CD4-positive, CD25-positive, alpha-beta regulatory T cell (primary cell): ENCODE measurements around the gene PLEKHG4B. TPM values are rescaled to one million over a fixed set of nuclear protein-coding genes. Genes with fewer than 3 reads are reported as not detected.
"Not testable (repeated sequence)": the region's sequence is repeated elsewhere in the genome, so short reads cannot be mapped to it uniquely, and the experiment has no call there.

ENCODE experiments used
- ATAC-seq, 2 donors: fragments of 150-1000 bp; cut with Tn5 transposase; one replicate each; pipeline ENCODE4 v1.10.0; 2021; ENCODE audit warnings: low read depth in 2 of 2, moderate number of reproducible peaks in 2 of 2, moderate library complexity in 1 of 2
- DNase-seq, 3 donors: peaks; one replicate each; pipeline versions ENCODE4 v3.0.0 to v3.0.0-alpha.2; 2012 to 2022; ENCODE audit warnings: mixed read lengths in 1 of 3
- H3K27ac ChIP-seq: one replicate; pipeline ENCODE4 v1.7.0; 2013; ENCODE audit warnings: mild to moderate bottlenecking, low read length; ENCODE audit not compliant: insufficient read depth, poor library complexity, severe bottlenecking
- H3K27me3 ChIP-seq: one replicate; pipeline ENCODE4 v1.7.0; 2013; ENCODE audit warnings: low read length; ENCODE audit not compliant: control insufficient read depth, insufficient read depth
- H3K36me3 ChIP-seq: one replicate; pipeline ENCODE4 v1.7.0; 2013; ENCODE audit warnings: mild to moderate bottlenecking, low read length, moderate library complexity; ENCODE audit not compliant: control insufficient read depth, insufficient read depth
- H3K4me1 ChIP-seq: 2 replicates; pipeline ENCODE4 v1.7.0; 2013; ENCODE audit warnings: mild to moderate bottlenecking, low read length; ENCODE audit not compliant: insufficient read depth, control insufficient read depth, poor library complexity, severe bottlenecking
- H3K4me3 ChIP-seq: one replicate; pipeline ENCODE4 v1.7.0; 2013; ENCODE audit warnings: low read depth, mild to moderate bottlenecking, low read length, moderate library complexity
- H3K9me3 ChIP-seq, 2 experiments: 1 replicate in 1 of 2; 2 replicates in 1 of 2; pipeline ENCODE4 v1.7.0; 2013; ENCODE audit warnings: low read length in 2 of 2, mild to moderate bottlenecking in 1 of 2, moderate library complexity in 1 of 2; ENCODE audit not compliant: control insufficient read depth in 2 of 2
- H3K27ac Mint-ChIP-seq, 3 donors: one replicate each; pipeline ENCODE4 v1.8.0; 2020 to 2022; ENCODE audit warnings: mild to moderate bottlenecking in 3 of 3, mixed read lengths in 3 of 3, moderate library complexity in 2 of 3
- H3K27me3 Mint-ChIP-seq: one replicate; pipeline ENCODE4 v1.8.0; 2022; ENCODE audit warnings: mild to moderate bottlenecking, mixed read lengths
- H3K36me3 Mint-ChIP-seq: one replicate; pipeline ENCODE4 v1.8.0; 2020; ENCODE audit warnings: mixed read lengths
- H3K4me1 Mint-ChIP-seq, 4 donors: one replicate each; pipeline ENCODE4 v1.8.0; 2020 to 2022; ENCODE audit warnings: mixed read lengths in 4 of 4, mild to moderate bottlenecking in 1 of 4
- H3K4me3 Mint-ChIP-seq, 4 donors: one replicate each; pipeline ENCODE4 v1.8.0; 2020 to 2022; ENCODE audit warnings: mild to moderate bottlenecking in 4 of 4, mixed read lengths in 4 of 4, moderate library complexity in 3 of 4
- H3K9me3 Mint-ChIP-seq, 7 donors: one replicate each; pipeline ENCODE4 v1.8.0; 2020 to 2022; ENCODE audit warnings: mixed read lengths in 7 of 7, mild to moderate bottlenecking in 3 of 7, moderate library complexity in 2 of 7
- polyA plus RNA-seq, 4 donors: library from polyadenylated mRNA; unstranded; fragments of 300-500 nt; fragmentation: Illumina TruSeq; gene quantifications; one replicate each; pipeline ENCODE4 v1.2.3, GENCODE V29; 2021
- total RNA-seq: library from RNA; stranded (reverse); gene quantifications from one replicate; pipeline ENCODE4 v1.2.3, GENCODE V29; 2022

Gene PLEKHG4B, protein sequence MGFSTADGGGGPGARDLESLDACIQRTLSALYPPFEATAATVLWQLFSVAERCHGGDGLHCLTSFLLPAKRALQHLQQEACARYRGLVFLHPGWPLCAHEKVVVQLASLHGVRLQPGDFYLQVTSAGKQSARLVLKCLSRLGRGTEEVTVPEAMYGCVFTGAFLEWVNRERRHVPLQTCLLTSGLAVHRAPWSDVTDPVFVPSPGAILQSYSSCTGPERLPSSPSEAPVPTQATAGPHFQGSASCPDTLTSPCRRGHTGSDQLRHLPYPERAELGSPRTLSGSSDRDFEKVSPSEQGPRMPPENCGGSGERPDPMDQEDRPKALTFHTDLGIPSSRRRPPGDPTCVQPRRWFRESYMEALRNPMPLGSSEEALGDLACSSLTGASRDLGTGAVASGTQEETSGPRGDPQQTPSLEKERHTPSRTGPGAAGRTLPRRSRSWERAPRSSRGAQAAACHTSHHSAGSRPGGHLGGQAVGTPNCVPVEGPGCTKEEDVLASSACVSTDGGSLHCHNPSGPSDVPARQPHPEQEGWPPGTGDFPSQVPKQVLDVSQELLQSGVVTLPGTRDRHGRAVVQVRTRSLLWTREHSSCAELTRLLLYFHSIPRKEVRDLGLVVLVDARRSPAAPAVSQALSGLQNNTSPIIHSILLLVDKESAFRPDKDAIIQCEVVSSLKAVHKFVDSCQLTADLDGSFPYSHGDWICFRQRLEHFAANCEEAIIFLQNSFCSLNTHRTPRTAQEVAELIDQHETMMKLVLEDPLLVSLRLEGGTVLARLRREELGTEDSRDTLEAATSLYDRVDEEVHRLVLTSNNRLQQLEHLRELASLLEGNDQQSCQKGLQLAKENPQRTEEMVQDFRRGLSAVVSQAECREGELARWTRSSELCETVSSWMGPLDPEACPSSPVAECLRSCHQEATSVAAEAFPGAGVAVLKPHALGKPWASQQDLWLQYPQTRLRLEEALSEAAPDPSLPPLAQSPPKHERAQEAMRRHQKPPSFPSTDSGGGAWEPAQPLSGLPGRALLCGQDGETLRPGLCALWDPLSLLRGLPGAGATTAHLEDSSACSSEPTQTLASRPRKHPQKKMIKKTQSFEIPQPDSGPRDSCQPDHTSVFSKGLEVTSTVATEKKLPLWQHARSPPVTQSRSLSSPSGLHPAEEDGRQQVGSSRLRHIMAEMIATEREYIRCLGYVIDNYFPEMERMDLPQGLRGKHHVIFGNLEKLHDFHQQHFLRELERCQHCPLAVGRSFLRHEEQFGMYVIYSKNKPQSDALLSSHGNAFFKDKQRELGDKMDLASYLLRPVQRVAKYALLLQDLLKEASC (N-terminal part only)
- total RNA-seq (not detected), polyA plus RNA-seq (not detected)

- H3K4me3 ChIP-seq, result no peak within 1 kb of the TSS
- peaks cover 19% of the 10 kb centered on the region for H3K27me3 ChIP-seq
- no peaks in the 10 kb centered on the region for H3K4me1 ChIP-seq
- DNase-seq (no peak), ATAC-seq (no peak)
- H3K36me3 Mint-ChIP-seq, result no peaks in the 10 kb centered on the region
- peak within 1 kb of the TSS in 1 of 3 donors; percentile 76 for H3K27ac Mint-ChIP-seq
- peaks cover 0 to 2% (median 0%) of the 10 kb centered on the region in 7 donors for H3K9me3 Mint-ChIP-seq
- peaks cover 45% of the 10 kb centered on the region for H3K27me3 Mint-ChIP-seq
- H3K36me3 ChIP-seq, result no peaks in the 10 kb centered on the region
- H3K27ac ChIP-seq, result no peak within 1 kb of the TSS
- H3K9me3 ChIP-seq, result no peaks in the 10 kb centered on the region
- H3K4me1 Mint-ChIP-seq, result peaks cover 0 to 11% (median 1%) of the 10 kb centered on the region in 4 donors
- H3K4me3 Mint-ChIP-seq, result peak within 1 kb of the TSS in 1 of 4 donors; percentile 31
Observed at GRCh38 chr5:91556-92263, at the start of gene PLEKHG4B. TSS of gene PLEKHG4B (plus strand) at chr5:92168. CDS start at chr5:92232, 64 bp downstream.

DNA sequence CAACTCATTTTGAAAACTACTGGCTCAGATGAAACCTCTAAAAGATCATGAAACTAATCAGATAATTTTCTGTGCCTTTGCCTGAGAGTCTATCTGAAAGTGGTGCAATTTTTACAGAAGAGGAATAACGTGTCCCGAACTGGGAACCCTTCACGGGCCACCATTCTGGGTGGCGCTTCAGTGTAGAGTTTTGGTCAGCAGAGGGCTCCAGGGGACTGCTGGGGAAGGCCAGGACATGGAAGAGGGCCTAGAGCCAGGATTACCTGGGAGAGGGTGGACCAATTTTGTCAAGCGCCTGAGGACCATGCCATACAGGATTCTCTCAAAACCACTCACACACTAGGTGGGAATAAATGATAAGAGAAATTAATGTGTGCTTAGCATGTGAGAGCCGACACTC, 49.7 kb upstream of the PLEKHG4B start:
- H3K36me3 ChIP-seq, result no peaks in the 10 kb centered on the region
- H3K4me1 ChIP-seq, result no peaks in the 10 kb centered on the region
- Mint-ChIP-seq H3K36me3 (no peaks in the 10 kb centered on the region), H3K27me3 (peaks cover 18% of the 10 kb centered on the region), H3K9me3 (peaks cover 0 to 3% (median 0%) of the 10 kb centered on the region in 7 donors), H3K4me1 (no peaks in the 10 kb centered on the region), H3K4me3 (no peak overlapping the region), H3K27ac (no peak overlapping the region)
- no peak for ATAC-seq
- DNase-seq, result no peak
- no peaks in the 10 kb centered on the region for H3K9me3 ChIP-seq
- H3K27ac ChIP-seq, result no peak overlapping the region
- no peak overlapping the region for H3K4me3 ChIP-seq
- peaks cover 9% of the 10 kb centered on the region for H3K27me3 ChIP-seq

DNA sequence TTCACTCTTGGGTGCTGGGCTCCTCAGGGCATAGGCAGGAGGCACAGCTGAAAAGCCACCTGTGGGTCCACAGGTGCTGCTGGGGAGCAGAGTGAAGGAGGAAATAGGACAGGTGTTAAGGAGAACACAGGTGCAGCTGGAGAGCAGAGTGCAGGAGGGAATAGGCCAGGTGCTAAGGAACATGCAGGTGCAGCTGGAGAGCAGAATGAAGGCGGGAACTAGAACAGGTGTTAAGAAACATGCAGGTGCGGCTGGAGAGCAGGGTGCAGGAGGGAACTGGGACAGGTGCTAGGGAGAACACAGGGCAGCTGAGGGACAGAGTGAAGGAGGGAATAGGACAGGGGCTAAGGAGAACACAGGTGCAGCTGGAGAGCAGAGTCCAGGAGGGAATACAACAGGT, 43.8 kb upstream of the PLEKHG4B start:
- ATAC-seq (no peak), DNase-seq (no peak)
- H3K4me1 Mint-ChIP-seq, result peaks cover 0 to 6% (median 2%) of the 10 kb centered on the region in 4 donors
- peaks cover 0 to 7% (median 2%) of the 10 kb centered on the region in 7 donors for H3K9me3 Mint-ChIP-seq
- H3K9me3 ChIP-seq, result no peaks in the 10 kb centered on the region
- no peaks in the 10 kb centered on the region for H3K36me3 ChIP-seq
- peaks cover 5% of the 10 kb centered on the region for H3K27me3 ChIP-seq
- H3K27ac ChIP-seq, result no peak overlapping the region
- H3K4me3 ChIP-seq, result no peak overlapping the region
- H3K27me3 Mint-ChIP-seq, result peaks cover 40% of the 10 kb centered on the region
- H3K4me1 ChIP-seq, result no peaks in the 10 kb centered on the region
- H3K27ac Mint-ChIP-seq, result no peak overlapping the region
- H3K4me3 Mint-ChIP-seq, result no peak overlapping the region
- peaks cover 3% of the 10 kb centered on the region for H3K36me3 Mint-ChIP-seq

DNA sequence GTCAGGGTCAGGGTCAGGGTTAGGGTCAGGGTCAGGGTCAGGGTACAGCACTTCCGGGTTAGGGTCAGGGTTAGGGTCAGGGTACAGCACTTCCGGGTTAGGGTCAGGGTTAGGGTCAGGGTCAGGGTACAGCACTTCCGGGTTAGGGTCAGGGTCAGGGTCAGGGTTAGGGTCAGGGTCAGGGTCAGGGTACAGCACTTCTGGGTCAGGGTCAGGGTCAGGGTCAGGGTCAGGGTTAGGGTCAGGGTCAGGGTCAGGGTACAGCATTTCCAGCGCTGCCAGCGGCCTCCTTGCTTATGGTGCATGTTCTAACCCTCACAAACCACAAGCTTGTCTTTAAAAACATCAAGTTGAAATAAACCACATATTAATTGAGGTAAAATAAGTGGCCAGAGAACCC, 42.4 kb upstream of the PLEKHG4B start:
- H3K4me1 ChIP-seq, H3K4me3 Mint-ChIP-seq, H3K4me3 ChIP-seq, H3K27me3 ChIP-seq, H3K27ac Mint-ChIP-seq, H3K9me3 ChIP-seq, ATAC-seq, H3K9me3 Mint-ChIP-seq, H3K4me1 Mint-ChIP-seq, H3K36me3 Mint-ChIP-seq, DNase-seq, H3K27ac ChIP-seq, H3K36me3 ChIP-seq: not testable (repeated sequence)
- peaks cover 46% of the 10 kb centered on the region for H3K27me3 Mint-ChIP-seq

- Histone ChIP-seq H3K9me3 (no peaks in the 10 kb centered on the region), H3K36me3 (no peaks in the 10 kb centered on the region), H3K27ac (no peak overlapping the region), H3K27me3 (peaks cover 5% of the 10 kb centered on the region), H3K4me1 (peaks cover 9% of the 10 kb centered on the region), H3K4me3 (no peak overlapping the region)
- DNase-seq, result no peak
- H3K27me3 Mint-ChIP-seq, result peaks cover 51% of the 10 kb centered on the region
- H3K4me3 Mint-ChIP-seq, result no peak overlapping the region
- no peak overlapping the region for H3K27ac Mint-ChIP-seq
- H3K9me3 Mint-ChIP-seq, result peaks cover 0 to 7% (median 2%) of the 10 kb centered on the region in 7 donors
- no peak for ATAC-seq
- H3K4me1 Mint-ChIP-seq, result peaks cover 0 to 8% (median 3%) of the 10 kb centered on the region in 4 donors
- peaks cover 3% of the 10 kb centered on the region for H3K36me3 Mint-ChIP-seq
Observed at GRCh38 chr5:49953-50544, 41.9 kb upstream of the PLEKHG4B start.

- no peaks in the 10 kb centered on the region for H3K36me3 ChIP-seq
- H3K36me3 Mint-ChIP-seq, result peaks cover 3% of the 10 kb centered on the region
Observed at GRCh38 chr5:50724-51499, 41.1 kb upstream of the PLEKHG4B start.

More at GRCh38 chr5:50724-51499, 41.1 kb upstream of the PLEKHG4B start:
- H3K27me3 ChIP-seq, result no peaks in the 10 kb centered on the region
- no peak overlapping the region for H3K4me3 ChIP-seq
- H3K27ac ChIP-seq, result no peak overlapping the region
- Mint-ChIP-seq H3K9me3 (peaks cover 0 to 7% (median 3%) of the 10 kb centered on the region in 7 donors), H3K4me1 (peaks cover 0 to 10% (median 3%) of the 10 kb centered on the region in 4 donors), H3K27me3 (peaks cover 55% of the 10 kb centered on the region), H3K27ac (no peak overlapping the region), H3K4me3 (no peak overlapping the region)
- H3K4me1 ChIP-seq, result peaks cover 9% of the 10 kb centered on the region
- DNase-seq (no peak), ATAC-seq (no peak)
- H3K9me3 ChIP-seq, result no peaks in the 10 kb centered on the region
